Uterus (tissue), 2 donors: ENCODE measurements around the gene RNF144B.

Source experiments
- POLR2A ChIP-seq, 2 donors: fragments of 450-650 bp; IDR thresholded peaks; one replicate each; pipeline ENCODE4 v1.6.1; 2016; ENCODE audit warnings: antibody characterized with exemption in 2 of 2, mild to moderate bottlenecking in 1 of 2, moderate library complexity in 1 of 2
- TF ChIP-seq, protein P1 (sequence below), 4 experiments: fragments of 200-600 bp in 2 of 4; fragments of 450-650 bp in 2 of 4; sonication (generic) in 2 of 4; IDR thresholded peaks; one replicate each; pipeline ENCODE4 v1.5.1; 2016 to 2019; ENCODE audit warnings: antibody characterized with exemption in 4 of 4, mild to moderate bottlenecking in 2 of 4, moderate library complexity in 1 of 4

DNA sequence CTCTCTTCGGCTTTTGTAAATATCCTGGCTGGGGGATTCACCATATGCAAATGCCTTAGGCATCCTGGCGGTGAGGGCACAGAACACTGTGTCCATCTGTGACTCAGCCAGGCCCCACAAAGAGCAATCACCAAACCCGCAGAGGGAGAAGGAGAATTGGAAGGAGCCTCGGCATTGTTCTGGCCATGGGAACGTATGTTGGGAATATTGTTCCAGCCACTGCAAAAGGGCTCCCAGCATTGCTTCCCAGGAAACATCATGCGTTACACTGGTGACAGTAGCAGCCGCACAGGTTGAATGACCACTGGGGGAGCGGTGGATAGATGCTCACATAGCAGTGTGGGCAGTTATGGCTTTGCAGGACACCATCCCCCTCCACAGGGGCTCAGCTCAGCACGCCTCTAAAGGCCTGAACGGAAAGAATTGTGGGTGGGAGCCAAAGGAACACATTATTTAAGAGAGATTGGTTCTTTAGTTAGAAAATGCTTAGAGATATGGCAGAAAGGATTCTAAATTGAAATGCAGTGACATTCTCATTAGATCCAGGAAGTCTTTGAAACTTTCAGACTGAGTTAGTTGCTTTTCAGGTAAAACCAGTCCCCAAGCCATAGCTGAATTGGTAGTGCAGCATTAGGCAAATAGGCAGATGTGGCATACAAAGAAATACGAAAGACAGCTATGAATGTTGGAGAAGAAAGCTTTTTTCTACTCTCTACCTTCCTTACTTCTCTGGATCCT, 104.3 kb downstream of the RNF144B start:
- TF ChIP-seq, protein P1, sequence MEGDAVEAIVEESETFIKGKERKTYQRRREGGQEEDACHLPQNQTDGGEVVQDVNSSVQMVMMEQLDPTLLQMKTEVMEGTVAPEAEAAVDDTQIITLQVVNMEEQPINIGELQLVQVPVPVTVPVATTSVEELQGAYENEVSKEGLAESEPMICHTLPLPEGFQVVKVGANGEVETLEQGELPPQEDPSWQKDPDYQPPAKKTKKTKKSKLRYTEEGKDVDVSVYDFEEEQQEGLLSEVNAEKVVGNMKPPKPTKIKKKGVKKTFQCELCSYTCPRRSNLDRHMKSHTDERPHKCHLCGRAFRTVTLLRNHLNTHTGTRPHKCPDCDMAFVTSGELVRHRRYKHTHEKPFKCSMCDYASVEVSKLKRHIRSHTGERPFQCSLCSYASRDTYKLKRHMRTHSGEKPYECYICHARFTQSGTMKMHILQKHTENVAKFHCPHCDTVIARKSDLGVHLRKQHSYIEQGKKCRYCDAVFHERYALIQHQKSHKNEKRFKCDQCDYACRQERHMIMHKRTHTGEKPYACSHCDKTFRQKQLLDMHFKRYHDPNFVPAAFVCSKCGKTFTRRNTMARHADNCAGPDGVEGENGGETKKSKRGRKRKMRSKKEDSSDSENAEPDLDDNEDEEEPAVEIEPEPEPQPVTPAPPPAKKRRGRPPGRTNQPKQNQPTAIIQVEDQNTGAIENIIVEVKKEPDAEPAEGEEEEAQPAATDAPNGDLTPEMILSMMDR (IDR thresholded peaks at IDR 0.05), result no peak
- no peak for TF ChIP-seq POLR2A (IDR thresholded peaks at IDR 0.05)
